ENCODE data around the gene NAALADL2.

Gene NAALADL2

DNA sequence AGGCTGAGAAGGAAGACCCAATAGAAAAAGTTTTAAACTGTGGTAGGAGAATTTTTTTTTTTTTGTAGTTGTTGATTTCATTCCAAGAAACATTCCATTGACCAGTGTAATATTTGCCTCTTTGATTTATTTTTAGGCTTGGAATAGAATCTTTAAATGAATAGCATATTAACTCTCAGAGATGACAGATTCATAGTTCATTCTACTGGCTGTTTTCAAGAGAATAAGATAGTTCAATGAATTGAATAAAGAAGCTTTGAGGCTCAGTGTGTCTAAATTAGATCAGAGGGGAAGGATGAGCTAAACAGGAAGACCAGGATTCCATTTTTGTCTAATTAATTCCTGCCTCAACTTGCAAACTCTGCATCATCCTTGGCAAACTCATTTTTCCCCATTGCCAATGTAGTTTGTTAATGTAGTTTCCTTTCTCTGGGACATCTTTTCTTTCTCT, 98.4 kb downstream of the NAALADL2 start:
- no peak overlapping the region for H3K4me3 ChIP-seq (ENCODE audit: low read length)
- DNase-seq (ENCODE audit: low read depth, low spot score) = no peak

DNA sequence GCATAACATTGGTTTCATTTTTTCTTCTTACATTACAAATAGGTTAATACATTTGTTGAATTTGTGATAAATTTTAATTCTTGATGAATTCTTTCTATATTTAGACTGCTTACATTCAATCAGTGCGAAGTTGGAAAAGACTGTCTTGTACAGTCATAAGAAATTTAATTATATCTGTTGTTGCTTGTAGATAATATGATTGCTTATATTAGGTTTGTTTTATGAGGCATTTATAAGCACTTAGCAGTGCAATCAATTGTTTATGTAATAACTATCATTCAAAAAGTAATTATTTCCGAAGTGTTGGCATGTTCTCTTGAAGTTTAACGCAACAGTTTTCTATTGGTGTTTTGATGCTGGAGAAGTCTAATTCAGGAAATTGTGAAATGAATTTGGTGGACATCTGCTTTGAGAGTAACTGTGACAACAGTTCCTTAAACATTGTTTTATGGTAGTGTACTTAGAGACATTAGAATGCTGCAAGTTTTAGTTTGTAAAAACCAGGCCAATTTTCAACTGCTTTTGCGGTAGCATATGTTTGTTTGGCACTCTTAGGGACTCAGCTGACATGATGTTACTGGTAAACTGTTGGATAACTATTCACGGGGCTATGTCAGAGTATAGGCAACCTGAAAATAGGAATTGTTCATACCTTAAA, 99.7 kb downstream of the NAALADL2 start:
- no peak for DNase-seq (ENCODE audit: low read depth, low spot score)
- no peak overlapping the region for H3K4me3 ChIP-seq (ENCODE audit: low read length)

DNA sequence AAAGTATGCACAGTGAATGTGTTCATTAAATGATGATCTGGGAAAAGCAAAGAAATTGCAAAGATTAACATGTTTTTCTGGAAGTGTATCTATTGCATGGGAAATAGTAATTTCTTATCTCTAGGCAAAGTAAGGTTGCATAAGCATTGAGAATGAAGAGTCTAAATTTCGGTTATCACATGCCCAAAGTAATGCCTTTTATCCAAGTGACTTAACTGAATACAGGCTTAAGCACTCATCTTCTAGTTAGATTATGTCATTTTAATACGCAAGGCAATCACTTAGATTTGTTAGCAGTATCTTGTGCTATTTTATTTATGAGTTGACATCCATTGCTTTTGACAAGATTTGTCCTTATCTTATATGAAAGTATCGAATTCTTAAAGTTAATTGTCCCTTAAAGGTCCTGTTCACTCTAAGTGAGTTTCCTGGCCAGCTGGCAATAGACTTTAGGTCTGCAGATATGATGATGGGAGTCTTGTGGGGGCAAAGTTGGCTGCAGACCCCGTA, 100.5 kb downstream of the NAALADL2 start:
- no peak for DNase-seq (ENCODE audit: low read depth, low spot score)
- no peak overlapping the region for H3K4me3 ChIP-seq (ENCODE audit: low read length)

DNA sequence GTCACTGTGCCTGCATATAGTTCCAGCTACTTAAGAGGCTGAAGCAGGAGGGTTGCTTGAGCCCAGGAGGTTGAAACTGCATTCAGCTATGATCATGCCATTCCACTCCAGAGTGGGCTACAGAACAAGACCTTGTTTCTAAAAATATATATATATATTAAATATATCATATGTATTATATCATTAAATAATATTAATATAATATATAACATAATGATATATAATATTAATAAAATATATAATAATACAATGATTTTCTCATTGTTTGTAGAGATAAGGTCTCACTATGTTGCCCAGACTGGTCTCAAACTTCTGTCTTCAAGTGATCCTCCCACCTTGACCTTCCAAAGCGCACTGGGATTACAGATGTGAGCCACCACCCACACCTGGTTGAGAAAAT, 101.8 kb downstream of the NAALADL2 start:
- H3K4me3 ChIP-seq (ENCODE audit: low read length) = no peak overlapping the region
- DNase-seq (ENCODE audit: low read depth, low spot score) = no peak

DNA sequence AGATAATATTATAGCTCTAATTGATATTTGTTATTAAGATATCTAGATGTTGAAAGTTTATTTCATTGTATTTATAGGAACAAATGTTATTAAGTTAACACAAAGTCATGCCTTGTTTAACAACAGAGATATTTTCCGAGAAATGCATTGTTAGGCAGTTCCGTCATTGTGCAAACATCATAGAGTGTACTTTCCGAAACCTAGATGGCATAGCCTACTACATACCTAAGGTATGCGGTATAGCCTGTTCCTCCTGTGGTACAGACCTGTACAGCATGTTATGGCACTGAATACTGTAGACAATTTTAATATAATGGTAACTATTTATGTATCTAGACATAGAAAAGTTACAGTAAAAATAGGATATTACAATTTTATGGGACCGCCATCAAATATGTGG, 114.3 kb downstream of the NAALADL2 start:
- DNase-seq (ENCODE audit: low read depth, low spot score) = no peak
- H3K4me3 ChIP-seq (ENCODE audit: low read length) = no peak overlapping the region

DNA sequence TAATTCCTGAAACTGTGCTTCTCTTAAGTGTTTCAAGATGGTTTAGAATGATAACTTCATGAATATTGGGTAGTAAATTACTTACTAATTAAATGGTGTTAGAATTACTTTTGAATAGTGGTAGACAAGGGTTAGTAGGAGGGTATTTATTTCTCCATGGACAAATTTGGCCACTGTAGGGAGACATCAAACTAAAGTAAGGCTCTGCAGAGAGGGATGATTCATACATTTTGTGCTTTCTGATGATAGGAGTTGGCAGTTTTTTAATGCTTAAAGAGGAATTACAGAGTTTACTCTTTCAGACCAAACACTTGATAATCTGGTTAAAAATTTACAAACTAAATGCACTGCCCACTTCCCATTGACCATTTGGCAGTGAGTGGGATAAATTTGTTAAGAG, 127.6 kb downstream of the NAALADL2 start:
- no peak overlapping the region for H3K4me3 ChIP-seq (ENCODE audit: low read length)
- no peak for DNase-seq (ENCODE audit: low read depth, low spot score)

DNA sequence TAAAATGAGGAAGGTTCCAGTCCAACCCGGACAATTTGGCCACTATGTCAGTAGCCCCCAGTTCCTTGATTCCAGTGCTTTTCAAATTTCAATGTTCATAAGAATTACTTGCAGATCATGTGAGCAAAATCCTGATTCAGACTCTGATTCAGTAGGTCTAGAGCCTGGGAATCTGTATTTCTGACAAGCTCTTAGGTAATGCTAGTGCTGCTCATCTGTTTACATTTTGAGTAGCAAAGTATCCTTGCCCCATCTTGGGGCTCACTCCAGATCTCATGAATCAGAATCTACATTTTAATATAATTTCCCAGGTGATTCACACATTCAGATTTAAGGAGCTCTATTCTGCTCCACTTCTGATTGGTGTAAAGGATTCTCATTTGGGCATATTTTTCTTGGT, 142.0 kb downstream of the NAALADL2 start:
- DNase-seq (ENCODE audit: low read depth, low spot score) = no peak
- no peak overlapping the region for H3K4me3 ChIP-seq (ENCODE audit: low read length)

DNA sequence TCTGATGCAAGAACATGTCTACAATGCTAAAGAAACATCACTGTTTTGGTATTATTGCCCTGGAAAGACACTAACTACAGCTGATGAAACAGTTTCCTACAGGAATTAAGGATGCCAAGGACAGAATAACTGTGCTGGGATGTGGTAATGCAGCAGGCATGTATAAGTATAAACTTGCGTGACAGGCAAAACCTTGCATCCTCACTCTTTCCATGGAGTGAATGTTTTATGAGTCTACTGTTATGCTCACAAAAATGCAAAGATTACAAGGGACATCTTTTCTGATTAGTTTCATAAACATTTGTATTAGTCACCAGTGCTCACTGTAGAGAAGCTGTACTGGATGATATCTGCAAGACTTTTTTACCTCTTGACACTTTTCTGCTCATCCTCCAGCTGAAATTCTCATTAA, 143.6 kb downstream of the NAALADL2 start:
- no peak for DNase-seq (ENCODE audit: low read depth, low spot score)
- no peak overlapping the region for H3K4me3 ChIP-seq (ENCODE audit: low read length)

DNA sequence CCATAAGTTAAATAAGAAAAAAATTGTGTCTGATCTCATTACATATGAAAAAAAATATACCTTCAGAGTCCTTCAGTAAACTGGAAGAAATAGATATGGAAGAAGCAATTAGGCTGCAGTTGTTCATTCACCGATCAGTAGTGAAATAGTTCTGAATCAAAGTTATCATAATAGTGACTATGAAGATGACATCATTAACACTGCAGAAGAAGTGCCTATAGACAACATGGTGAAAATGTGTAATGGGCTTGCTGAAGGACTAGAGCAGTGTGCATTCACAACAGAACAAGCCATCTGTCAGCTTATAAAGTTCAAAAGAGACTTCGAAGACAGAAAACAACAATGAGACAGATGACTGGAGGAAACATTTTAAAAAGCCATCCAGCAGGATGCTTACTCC, 144.5 kb downstream of the NAALADL2 start:
- no peak overlapping the region for H3K4me3 ChIP-seq (ENCODE audit: low read length)
- DNase-seq (ENCODE audit: low read depth, low spot score) = no peak

DNA sequence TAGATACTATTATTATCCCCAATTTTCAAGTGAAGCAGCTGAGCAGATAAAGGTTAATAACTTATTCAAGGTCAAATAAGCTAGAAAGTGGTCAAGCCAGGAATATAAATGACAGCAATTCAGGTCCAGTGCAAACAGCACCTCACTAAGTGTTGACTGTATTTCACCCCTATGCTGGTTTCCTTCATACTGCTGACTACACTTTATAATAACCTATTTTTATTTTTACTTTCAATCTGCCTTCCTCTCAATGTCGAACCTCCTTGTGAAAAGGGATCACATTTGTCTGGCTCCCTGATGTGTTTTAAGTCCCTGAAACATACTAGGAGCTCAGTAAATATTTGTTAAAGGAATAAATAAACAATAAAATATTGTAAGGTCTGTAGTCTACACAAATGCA, 146.1 kb downstream of the NAALADL2 start:
- DNase-seq (ENCODE audit: low read depth, low spot score) = no peak
- H3K4me3 ChIP-seq (ENCODE audit: low read length) = no peak overlapping the region

DNA sequence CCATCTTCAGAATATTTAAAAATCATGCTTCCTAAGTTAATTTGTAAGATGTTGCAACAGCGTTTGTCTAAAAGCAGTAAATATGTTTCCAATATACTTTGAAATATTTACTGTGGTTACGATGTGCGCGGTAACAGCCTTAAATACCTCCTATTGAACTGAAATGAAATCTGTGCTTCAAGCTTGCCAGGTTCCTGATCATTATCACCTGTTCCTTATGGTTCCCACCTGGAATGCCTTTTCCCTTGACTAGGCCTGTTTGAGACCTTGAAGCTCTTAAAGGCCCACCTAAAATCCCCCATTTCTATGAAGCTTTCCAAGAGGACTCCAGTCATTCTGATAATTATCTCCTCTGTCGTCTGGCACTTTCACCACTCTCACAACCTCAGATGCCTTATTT, 146.7 kb downstream of the NAALADL2 start:
- DNase-seq (ENCODE audit: low read depth, low spot score) = no peak
- H3K4me3 ChIP-seq (ENCODE audit: low read length) = no peak overlapping the region

DNA sequence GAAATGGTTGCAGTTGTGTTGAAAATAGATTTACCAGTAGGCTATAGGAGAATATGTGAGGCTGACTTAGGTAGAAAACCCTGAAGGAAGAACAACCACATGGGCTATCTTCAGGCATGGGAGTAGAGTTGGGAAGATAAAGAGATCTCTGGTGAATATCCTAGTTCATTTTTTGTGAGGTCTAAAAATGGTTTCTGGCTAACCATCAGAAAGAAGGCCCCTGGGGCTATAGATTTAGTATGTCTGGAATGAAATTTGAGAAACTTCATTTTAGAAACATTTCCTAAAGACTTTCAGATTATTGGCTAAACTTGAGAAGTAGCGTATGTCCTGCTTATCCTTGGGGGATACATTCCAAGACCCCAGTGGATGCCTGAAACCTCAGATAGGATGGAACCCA, 148.2 kb downstream of the NAALADL2 start:
- H3K4me3 ChIP-seq (ENCODE audit: low read length) = no peak overlapping the region

DNA sequence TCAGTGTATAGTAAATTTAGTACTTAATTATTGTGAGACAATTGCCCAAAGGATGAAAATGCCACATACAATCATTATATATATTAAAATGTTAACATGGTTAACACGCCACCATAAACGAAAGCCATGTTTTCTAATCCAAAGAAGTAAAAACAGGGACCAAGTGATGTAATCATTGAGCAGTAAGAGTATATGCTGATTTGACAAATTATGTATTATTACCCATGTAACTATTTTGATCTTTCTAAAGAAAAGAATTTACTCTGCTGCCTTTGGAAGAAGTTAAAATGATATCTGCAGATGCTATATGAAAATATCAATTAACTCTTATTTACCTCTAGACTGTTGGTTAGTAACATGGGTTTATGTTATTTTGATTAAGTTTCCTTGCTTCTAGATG, 150.2 kb downstream of the NAALADL2 start:
- no peak for DNase-seq (ENCODE audit: low read depth, low spot score)
- no peak overlapping the region for H3K4me3 ChIP-seq (ENCODE audit: low read length)

More for the DNA sequence above, 148.2 kb downstream of the NAALADL2 start:
- DNase-seq (ENCODE audit: low read depth, low spot score) = no peak

DNA sequence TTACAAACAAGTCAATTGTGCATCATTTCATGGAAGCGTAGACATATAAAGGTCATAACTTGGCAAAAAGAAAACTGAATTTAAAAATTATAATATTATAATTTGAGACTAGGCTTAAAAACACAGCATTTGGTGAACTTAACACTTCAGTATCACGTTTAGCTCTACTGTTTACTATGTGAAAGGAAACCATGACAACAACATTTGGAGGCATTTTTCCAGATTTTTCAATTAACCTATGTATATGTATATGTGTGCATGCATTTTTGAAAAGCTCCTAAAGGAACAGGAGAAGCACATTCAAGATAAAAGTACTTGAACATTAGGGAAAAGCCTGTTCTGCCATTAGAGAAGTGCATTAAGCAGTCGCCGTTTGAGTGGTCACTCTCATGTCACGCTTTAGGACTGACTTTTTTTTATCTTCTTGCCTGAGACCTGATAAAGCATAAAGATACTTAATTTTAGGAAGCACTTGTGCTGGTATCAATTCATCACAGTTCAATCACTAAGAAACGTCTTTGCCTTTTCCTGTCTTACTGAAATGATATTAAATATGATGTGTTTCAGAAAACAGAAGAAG, 156.0 kb downstream of the NAALADL2 start:
- H3K4me3 ChIP-seq (ENCODE audit: low read length) = no peak overlapping the region
- no peak for DNase-seq (ENCODE audit: low read depth, low spot score)

DNA sequence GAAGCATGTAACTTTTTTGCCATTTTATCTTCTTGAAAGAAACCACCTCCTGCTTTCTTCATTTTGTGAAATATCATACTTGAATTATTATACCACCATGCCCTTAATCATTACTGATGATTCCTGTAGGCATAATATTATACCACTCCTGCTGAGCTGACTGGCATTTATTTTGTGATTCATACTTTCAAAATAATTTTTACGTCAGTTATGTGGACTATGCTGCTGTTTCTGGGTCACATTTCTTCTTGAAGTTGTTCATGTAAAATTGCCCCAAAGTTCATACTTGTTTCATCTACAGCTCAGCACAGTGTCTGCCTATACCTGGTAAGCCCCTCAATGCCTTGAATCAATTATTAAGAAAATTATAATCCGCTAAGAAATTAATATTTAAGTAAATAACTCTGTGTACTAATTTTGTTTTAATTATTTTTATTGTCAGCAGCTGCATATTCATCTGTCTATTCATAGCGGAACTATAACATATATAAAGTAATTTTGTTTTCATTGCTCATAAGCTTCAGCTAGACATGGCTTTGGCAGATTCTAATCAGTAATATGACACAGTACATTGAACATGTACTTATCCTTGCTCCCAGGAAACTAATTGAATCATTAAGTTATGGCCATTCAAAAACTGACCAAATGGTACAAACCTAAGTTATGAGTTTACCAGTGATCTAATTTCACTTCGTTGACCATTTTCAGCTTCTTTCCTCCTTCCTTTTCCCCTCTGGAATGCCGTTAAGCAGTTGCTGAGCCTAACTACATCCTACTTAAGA, 160.0 kb downstream of the NAALADL2 start:
- no peak overlapping the region for H3K4me3 ChIP-seq (ENCODE audit: low read length)
- DNase-seq (ENCODE audit: low read depth, low spot score) = no peak

DNA sequence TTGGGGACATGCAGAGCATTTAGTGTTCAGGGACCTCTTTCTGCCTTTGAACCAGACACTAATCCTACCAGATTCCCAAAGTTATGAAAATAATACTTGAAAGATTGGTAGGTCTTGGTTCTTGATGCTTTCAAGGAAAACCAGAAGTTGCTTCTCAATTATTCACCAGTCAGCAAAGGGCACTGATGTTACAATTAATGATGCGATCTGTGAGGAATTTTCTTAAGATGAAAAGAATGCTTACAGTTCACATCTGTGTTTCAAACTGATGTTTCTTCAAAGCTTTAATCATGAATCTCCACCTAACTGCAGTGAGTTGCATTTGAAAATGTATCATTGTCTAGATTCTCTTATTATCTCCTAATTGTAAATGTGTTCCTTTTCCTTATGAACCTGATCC, 161.0 kb downstream of the NAALADL2 start:
- no peak overlapping the region for H3K4me3 ChIP-seq (ENCODE audit: low read length)
- no peak for DNase-seq (ENCODE audit: low read depth, low spot score)

DNA sequence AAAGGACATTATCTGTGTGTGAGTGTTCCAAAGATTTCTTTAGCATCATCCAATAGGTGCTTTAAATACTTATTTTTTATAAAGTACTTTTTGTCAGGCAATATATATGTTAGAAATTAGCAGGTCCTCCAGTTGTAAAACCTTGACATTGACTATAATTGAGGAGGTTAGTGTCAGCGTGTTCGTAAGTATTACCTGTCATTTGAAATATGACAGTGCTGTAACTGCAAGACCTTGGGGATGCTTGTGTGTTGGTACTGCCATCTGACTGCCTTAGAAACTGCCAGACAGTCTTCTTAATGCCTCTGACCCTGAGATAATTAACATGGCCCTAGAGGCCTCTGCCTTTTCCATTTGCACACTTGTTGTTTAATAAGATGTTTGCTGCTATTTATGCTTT, 170.7 kb downstream of the NAALADL2 start:
- DNase-seq (ENCODE audit: low read depth, low spot score) = no peak
- H3K4me3 ChIP-seq (ENCODE audit: low read length) = no peak overlapping the region

DNA sequence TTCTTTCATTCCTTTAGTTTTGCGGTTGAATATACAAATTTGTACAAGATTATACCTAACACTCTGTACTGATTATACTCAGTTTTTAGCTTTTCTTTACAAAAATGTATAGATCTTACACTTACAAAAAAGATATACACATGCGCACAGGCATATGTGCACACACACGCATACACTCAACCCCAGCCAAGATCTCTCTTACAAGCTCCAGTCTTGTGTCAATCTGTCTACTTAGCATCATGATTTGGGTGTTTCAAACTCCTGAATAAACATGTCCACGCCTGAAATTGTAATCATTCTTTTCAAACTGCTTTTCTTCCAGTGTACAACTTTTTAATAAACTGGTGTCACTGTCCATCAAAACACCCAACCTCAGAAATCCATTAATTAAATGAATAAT, 180.7 kb downstream of the NAALADL2 start:
- no peak overlapping the region for H3K4me3 ChIP-seq (ENCODE audit: low read length)
- DNase-seq (ENCODE audit: low read depth, low spot score) = no peak

DNA sequence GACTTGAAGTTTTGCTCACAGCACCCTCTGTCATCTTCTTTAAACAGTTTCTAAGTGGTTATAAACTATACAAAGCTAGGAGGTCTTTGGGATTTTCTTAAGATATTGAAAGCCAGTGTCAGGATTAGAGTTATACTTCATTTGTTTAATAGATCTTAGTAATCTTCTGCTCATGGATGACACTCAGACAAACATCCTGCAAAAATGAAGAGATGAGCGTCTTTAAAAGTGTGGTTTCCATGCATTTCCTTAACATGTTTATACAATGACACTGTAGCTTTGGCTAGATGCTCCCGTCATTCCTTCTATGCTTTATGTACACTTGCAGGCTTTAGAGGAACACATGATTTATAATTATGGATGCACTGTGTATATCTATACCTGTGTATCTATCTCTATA, 182.2 kb downstream of the NAALADL2 start:
- DNase-seq (ENCODE audit: low read depth, low spot score) = no peak

DNA sequence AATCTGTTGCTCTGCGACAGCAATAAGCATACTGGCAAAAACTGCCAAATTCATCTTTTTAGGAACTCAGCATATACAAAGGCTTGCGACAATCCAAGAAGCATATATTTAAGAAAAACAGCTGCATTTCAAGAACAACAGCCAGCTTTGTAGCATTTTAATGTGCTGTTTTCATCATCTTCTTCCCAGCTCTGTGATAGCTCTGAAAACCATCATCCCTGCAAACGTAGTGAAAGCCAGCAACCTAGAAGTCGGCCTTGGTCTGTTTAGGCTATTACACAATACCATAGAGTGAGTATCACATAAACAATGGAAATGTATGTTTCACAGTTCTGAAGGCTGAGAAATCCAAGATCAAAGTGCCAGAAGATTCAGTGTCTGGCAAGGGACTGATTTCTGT, 187.5 kb downstream of the NAALADL2 start:
- no peak for DNase-seq (ENCODE audit: low read depth, low spot score)
- no peak overlapping the region for H3K4me3 ChIP-seq (ENCODE audit: low read length)

More for the DNA sequence above, 182.2 kb downstream of the NAALADL2 start:
- H3K4me3 ChIP-seq (ENCODE audit: low read length) = no peak overlapping the region
